ENCODE data around the gene ETF1.

The ETF1 gene

GRCh38 chr5:138549414-138549813, 6.4 kb upstream of the ETF1 start:
- H3K27ac ChIP-seq, result no peak overlapping the region
- TF ChIP-seq CTCF (IDR thresholded peaks at IDR 0.05) (no peak), ZFX (IDR thresholded peaks at IDR 0.05; ENCODE audit: borderline replicate concordance) (no peak)

GRCh38 chr5:138545919-138546562, 3.0 kb upstream of the ETF1 start:
- H3K27ac ChIP-seq, result no peak overlapping the region
- no peak for TF ChIP-seq ZFX (IDR thresholded peaks at IDR 0.05; ENCODE audit: borderline replicate concordance)

GRCh38 chr5:138544181-138545134, 1.4 kb upstream of the ETF1 start:
- peak overlapping the region; percentile 84 for H3K27ac ChIP-seq

GRCh38 chr5:138543730-138544104, 681 bp upstream of the ETF1 start:
- H3K27ac ChIP-seq, result peak overlapping the region; percentile 84
- TF ChIP-seq CTCF (IDR thresholded peaks at IDR 0.05) (no peak), ZFX (IDR thresholded peaks at IDR 0.05; ENCODE audit: borderline replicate concordance) (no peak)

More at GRCh38 chr5:138544181-138545134, 1.4 kb upstream of the ETF1 start:
- TF ChIP-seq ZFX (IDR thresholded peaks at IDR 0.05; ENCODE audit: borderline replicate concordance), result no peak
- TF ChIP-seq CTCF (IDR thresholded peaks at IDR 0.05), result no peak

GRCh38 chr5:138542180-138542955, 668 bp downstream of the ETF1 start:
- TF ChIP-seq ZFX (IDR thresholded peaks at IDR 0.05; ENCODE audit: borderline replicate concordance) (no peak), CTCF (IDR thresholded peaks at IDR 0.05) (no peak)
- H3K27ac ChIP-seq, result peak overlapping the region; percentile 84

GRCh38 chr5:138541511-138542179, 1.4 kb downstream of the ETF1 start:
- H3K27ac ChIP-seq, result peak overlapping the region; percentile 84
- TF ChIP-seq ZFX (IDR thresholded peaks at IDR 0.05; ENCODE audit: borderline replicate concordance) (no peak), CTCF (IDR thresholded peaks at IDR 0.05) (no peak)

- TF ChIP-seq ZFX (IDR thresholded peaks at IDR 0.05; ENCODE audit: borderline replicate concordance), result no peak
- TF ChIP-seq CTCF (IDR thresholded peaks at IDR 0.05), result no peak
- no peak overlapping the region for H3K27ac ChIP-seq
Measured at GRCh38 chr5:138539791-138540190, 3.2 kb downstream of the ETF1 start.

All from 22Rv1 (cell line).